PC-9 (cell line): ENCODE measurements around the gene GNG7.

Experiments
- CTCF ChIP-seq: fragments of 200-600 bp; sonication (generic); conservative IDR thresholded peaks from 2 replicates; pipeline ENCODE4 v1.6.1; 2017; ENCODE audit warnings: mixed run types, antibody characterized with exemption, mild to moderate bottlenecking, moderate library complexity
- EZH2 ChIP-seq: fragments of 200-600 bp; sonication (generic); IDR thresholded peaks from 2 replicates; pipeline ENCODE4 v1.8.0; 2017; ENCODE audit warnings: antibody characterized with exemption, low read depth

DNA sequence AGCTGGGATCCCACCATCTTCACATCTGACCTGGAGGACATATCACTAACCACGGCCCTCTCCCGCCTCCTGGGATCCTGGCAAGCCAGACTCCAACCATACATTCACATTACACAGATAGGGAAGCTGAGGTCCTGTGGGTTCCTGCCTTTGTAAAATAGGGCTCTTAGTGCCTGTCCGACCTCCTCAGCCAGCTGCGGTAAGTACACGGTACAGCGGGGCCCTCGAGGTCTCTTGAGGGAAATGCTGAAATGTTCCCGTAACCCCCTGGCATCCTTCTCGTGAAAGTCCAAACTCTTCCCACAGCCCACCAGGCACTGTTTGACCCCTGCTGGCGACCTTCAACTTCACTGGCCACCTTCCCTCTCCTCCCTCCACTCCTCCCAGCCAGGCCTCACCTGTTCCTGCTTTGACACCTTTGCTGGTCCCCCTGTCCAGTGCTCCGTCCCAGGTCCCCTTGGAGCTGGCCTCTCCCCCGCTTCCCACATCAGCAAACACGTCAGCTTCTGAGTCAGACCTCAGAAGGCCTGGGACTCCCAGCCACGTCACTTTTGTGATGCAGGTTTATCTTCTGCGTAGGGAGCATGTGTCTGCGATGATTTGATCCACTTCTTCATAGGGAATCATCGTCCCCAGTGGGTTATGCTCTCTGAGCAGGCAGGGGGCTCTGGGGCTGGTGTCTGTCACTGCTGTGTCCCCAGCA is 8.8 kb upstream of the GNG7 start:
- TF ChIP-seq CTCF = no peak
- TF ChIP-seq EZH2 = no peak
